ENCODE measurements around the gene TNFAIP8L1. TPM values are rescaled to one million over a fixed set of nuclear protein-coding genes. Genes with fewer than 3 reads are reported as not detected.

Gene TNFAIP8L1
- total RNA-seq, 1 donor from 2014 or later = 2.6 TPM

GRCh38 chr19:4700693-4700970, 61.3 kb downstream of the TNFAIP8L1 start:
- DNase-seq (ENCODE audit: low spot score) = no peak

GRCh38 chr19:4701557-4701956, 62.2 kb downstream of the TNFAIP8L1 start:
- DNase-seq (ENCODE audit: low spot score) = no peak

- no peak for DNase-seq (ENCODE audit: low spot score)
Measured at GRCh38 chr19:4702764-4703163, 63.4 kb downstream of the TNFAIP8L1 start.

- no peak for DNase-seq (ENCODE audit: low spot score)
Measured at GRCh38 chr19:4703671-4704316, 64.5 kb downstream of the TNFAIP8L1 start.

GRCh38 chr19:4704317-4704673, 65.0 kb downstream of the TNFAIP8L1 start:
- no peak for DNase-seq (ENCODE audit: low spot score)

Other genes with a start within 250 kb of the TNFAIP8L1 start
- gene SH3GL1, start 239.0 kb upstream of the TNFAIP8L1 start, total RNA-seq (ENCODE audit: insufficient read depth, low replicate concordance) = 21.9 TPM
- 13.0 TPM for gene CHAF1A, start 236.9 kb upstream of the TNFAIP8L1 start, total RNA-seq (ENCODE audit: insufficient read depth, low replicate concordance)
- gene UBXN6, start 181.7 kb upstream of the TNFAIP8L1 start, total RNA-seq (ENCODE audit: insufficient read depth, low replicate concordance) = 169 TPM
- 27.7 TPM for gene HDGFL2, start 167.2 kb upstream of the TNFAIP8L1 start, total RNA-seq (ENCODE audit: insufficient read depth, low replicate concordance)
- gene PLIN4, start 121.0 kb upstream of the TNFAIP8L1 start, total RNA-seq (ENCODE audit: insufficient read depth, low replicate concordance) = 0.96 TPM
- gene PLIN5, start 104.3 kb upstream of the TNFAIP8L1 start, total RNA-seq (ENCODE audit: insufficient read depth, low replicate concordance) = 0.72 TPM
- 5.5 TPM for gene LRG1, start 99.5 kb upstream of the TNFAIP8L1 start, total RNA-seq (ENCODE audit: insufficient read depth, low replicate concordance)
- 7.7 TPM for gene SEMA6B, start 79.8 kb upstream of the TNFAIP8L1 start, total RNA-seq (ENCODE audit: insufficient read depth, low replicate concordance)
- 65.7 TPM for gene MYDGF, start 30.8 kb downstream of the TNFAIP8L1 start, total RNA-seq (ENCODE audit: insufficient read depth, low replicate concordance)
- 17.6 TPM for gene DPP9, start 84.3 kb downstream of the TNFAIP8L1 start, total RNA-seq (ENCODE audit: insufficient read depth, low replicate concordance)
- 10.6 TPM for gene FEM1A, start 152.2 kb downstream of the TNFAIP8L1 start, total RNA-seq (ENCODE audit: insufficient read depth, low replicate concordance)
- gene TICAM1, start 192.2 kb downstream of the TNFAIP8L1 start, total RNA-seq (ENCODE audit: insufficient read depth, low replicate concordance) = 4.6 TPM
- gene PLIN3, start 228.2 kb downstream of the TNFAIP8L1 start, total RNA-seq (ENCODE audit: insufficient read depth, low replicate concordance) = 86.2 TPM

Data from umbilical cord (tissue), 2 donors.